Measurements from ENCODE around the gene TM9SF1. TPM values are rescaled to one million over a fixed set of nuclear protein-coding genes. Genes with fewer than 3 reads are reported as not detected.

TM9SF1 gene
- total and polyA plus RNA-seq, 2 of the 13 experiments (the other 11 are each of a cell fraction or from before 2014, with no cell fraction given), result 83.2 to 110 TPM

- TF ChIP-seq, protein P1, sequence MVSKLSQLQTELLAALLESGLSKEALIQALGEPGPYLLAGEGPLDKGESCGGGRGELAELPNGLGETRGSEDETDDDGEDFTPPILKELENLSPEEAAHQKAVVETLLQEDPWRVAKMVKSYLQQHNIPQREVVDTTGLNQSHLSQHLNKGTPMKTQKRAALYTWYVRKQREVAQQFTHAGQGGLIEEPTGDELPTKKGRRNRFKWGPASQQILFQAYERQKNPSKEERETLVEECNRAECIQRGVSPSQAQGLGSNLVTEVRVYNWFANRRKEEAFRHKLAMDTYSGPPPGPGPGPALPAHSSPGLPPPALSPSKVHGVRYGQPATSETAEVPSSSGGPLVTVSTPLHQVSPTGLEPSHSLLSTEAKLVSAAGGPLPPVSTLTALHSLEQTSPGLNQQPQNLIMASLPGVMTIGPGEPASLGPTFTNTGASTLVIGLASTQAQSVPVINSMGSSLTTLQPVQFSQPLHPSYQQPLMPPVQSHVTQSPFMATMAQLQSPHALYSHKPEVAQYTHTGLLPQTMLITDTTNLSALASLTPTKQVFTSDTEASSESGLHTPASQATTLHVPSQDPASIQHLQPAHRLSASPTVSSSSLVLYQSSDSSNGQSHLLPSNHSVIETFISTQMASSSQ (IDR thresholded peaks at IDR 0.05; ENCODE audit: low read depth), result peak; percentile 88
- TF ChIP-seq, protein P1 (CRISPR knock-in tag; IDR thresholded peaks at IDR 0.05; ENCODE audit: borderline replicate concordance), result peak; percentile 91
- TF ChIP-seq MED1 (CRISPR knock-in tag; IDR thresholded peaks at IDR 0.05), result peak; percentile 97
- peak; percentile 99 for TF ChIP-seq RFX1 (IDR thresholded peaks at IDR 0.05)
- TF ChIP-seq SAFB2 (CRISPR knock-in tag; IDR thresholded peaks at IDR 0.05; ENCODE audit: borderline replicate concordance, low read depth), result peak; percentile 99; the same call in 1 of the 2 replicates
- 0 out of 2 replicates have a peak, but pooled peaks have one; percentile 13 for TF ChIP-seq AKNA (CRISPR knock-in tag; IDR thresholded peaks at IDR 0.05; ENCODE audit: borderline replicate concordance)
- peak; percentile 100 for TF ChIP-seq KDM5B (CRISPR knock-in tag; IDR thresholded peaks at IDR 0.05; ENCODE audit: borderline replicate concordance)
- TF ChIP-seq ONECUT2 (CRISPR knock-in tag; IDR thresholded peaks at IDR 0.05), result peak; percentile 67
- peak; percentile 93 for TF ChIP-seq ZSCAN25 (CRISPR knock-in tag; IDR thresholded peaks at IDR 0.05)
- TF ChIP-seq ZNF513 (CRISPR knock-in tag; conservative IDR thresholded peaks at IDR 0.05), result peak; percentile 98; the same call in 1 of the 2 replicates
- TF ChIP-seq HOXA5 (CRISPR knock-in tag; IDR thresholded peaks at IDR 0.05), result peak; percentile 99
- TF ChIP-seq ZSCAN9 (CRISPR knock-in tag; IDR thresholded peaks at IDR 0.05; ENCODE audit: borderline replicate concordance), result peak; percentile 95
- TF ChIP-seq ZNF850 (CRISPR knock-in tag; conservative IDR thresholded peaks at IDR 0.05), result no peak
- TF ChIP-seq SNAPC5 (CRISPR knock-in tag; IDR thresholded peaks at IDR 0.05; ENCODE audit: borderline replicate concordance), result peak; percentile 94
- peak; percentile 100 for TF ChIP-seq SMYD3 (CRISPR knock-in tag; IDR thresholded peaks at IDR 0.05)
- TF ChIP-seq RBFOX2 (IDR thresholded peaks at IDR 0.05; ENCODE audit: low read depth, low read length), result peak; percentile 99
- TF ChIP-seq NFE2L2 (IDR thresholded peaks at IDR 0.05; ENCODE audit: low read length), result peak; percentile 57
These were observed 6.8 kb downstream of the TM9SF1 start, which contains the start of gene IPO4 (continued) for GRCh38 chr14:24188251-24189058.
